ACHN (cell line): ENCODE data around the gene RAC2.

Experiments used
- DNase-seq: peaks from one replicate; pipeline ENCODE4 v3.0.0-alpha.2; 2015
- in situ Hi-C: cut with HindIII; loops from 2 replicates; pipeline ENCODE4 v1.10.0; 2017; ENCODE audit warnings: low sequenced_read_pairs, low pct_ligation_motif_present, low pct_unique_long_range_greater_than_20kb

RAC2 gene

DNA sequence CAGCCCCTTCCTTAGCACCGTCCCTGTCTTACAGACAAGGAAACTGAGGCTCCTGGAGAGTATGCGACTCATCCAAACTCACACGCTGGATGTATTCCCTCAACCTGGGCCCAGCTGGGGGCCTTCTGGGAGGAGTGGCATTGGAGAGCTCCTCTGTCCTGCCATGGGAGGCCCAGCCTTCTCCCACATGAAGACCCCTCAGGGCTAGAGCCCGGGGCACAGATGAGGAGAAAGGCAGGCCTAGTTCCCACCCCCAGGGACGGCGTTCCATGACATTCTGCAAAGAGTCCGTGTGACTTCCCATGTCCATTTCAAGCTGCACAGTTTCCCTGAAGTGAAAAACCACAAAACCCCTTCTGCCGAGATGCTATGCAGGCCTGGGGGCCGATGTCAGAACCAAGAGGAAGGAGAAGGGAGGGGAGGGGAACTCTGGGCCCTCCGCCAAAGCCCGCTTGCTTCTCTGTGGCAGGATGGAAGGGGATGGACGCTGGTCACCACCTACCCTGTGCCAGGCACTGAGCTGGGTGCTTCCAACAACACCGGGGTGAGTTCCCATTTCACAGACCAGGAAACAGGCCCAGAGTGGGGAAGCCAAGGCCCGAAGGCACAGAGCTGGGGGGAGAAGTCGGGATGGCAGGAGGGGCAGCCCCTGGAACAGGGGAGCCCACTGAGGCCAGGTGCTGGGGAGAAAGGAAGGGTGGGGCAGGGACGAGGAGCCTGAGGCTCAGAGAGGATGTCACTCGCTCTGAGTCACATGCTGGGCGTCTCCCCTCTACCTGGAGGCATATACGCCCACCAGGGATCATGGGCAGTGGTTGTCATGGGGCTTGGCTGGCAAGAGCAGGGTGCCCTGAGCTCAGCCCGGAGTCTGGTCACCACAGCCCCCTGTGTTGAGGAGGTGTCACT lies 15.7 kb downstream of the RAC2 start:
- DNase-seq: no peak
- in situ Hi-C loops: no loop called here

DNA sequence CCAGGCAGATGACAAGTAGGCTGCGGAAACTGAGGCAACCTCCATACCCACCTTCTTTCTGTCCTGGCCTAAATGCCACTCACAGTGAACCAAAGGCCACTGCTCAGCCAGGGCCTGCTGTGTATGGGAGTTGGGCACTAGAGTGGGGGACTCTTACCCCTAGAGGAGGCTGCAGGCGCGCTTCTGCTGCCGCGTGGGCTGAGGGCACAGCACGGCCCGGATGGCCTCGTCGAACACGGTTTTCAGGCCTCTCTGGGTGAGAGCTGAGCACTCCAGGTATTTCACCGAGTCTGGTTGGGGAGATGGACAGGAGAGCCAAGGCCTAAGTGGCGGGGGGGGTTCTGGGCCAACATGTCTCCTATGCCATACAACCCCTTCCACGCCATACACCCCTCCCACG lies 17.6 kb downstream of the RAC2 start:
- in situ Hi-C loops: no loop called here
- DNase-seq: no peak

DNA sequence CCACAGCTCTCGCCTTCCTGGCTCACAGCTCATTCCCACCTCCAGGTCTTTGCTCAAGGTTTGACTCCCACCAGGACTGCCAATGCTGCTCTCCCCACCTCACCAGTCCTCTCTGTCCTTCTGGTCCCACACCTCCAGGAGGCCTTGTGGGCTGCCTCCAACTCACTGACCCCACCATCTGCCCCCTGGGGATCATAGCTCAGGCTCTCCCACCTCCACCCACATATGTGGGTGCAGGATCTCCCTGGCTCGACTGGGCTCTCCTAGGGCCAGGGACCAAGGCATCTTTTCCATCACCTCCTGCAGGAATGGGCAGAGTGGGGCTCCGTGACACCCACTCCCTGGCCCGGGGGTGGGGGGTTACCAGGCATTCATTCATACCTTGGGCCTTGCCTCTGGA lies 18.0 kb downstream of the RAC2 start:
- no peak for DNase-seq

DNA sequence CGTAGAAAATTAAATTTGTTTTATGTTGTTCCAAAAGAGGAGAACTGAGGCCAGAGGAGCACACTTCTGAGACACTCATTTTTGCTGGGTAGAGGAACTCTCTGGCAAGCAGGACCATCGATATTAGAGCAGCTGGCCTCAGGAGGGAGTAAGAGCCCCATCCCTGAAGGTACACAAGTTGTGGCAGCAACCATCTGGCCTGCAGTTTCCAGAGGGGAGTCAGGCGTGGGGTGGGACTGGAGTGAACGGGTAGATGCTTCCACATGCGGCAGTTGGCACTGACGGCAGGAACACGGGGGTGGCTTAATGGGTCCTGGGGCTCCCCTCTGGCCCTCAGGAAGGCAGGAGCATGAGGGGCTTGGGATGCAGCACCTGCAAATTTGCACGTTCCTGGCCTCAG lies 18.6 kb downstream of the RAC2 start:
- in situ Hi-C loops: no loop called here
- peak; percentile 6 for DNase-seq

More for the DNA sequence above, 18.0 kb downstream of the RAC2 start:
- in situ Hi-C loops: no loop called here

DNA sequence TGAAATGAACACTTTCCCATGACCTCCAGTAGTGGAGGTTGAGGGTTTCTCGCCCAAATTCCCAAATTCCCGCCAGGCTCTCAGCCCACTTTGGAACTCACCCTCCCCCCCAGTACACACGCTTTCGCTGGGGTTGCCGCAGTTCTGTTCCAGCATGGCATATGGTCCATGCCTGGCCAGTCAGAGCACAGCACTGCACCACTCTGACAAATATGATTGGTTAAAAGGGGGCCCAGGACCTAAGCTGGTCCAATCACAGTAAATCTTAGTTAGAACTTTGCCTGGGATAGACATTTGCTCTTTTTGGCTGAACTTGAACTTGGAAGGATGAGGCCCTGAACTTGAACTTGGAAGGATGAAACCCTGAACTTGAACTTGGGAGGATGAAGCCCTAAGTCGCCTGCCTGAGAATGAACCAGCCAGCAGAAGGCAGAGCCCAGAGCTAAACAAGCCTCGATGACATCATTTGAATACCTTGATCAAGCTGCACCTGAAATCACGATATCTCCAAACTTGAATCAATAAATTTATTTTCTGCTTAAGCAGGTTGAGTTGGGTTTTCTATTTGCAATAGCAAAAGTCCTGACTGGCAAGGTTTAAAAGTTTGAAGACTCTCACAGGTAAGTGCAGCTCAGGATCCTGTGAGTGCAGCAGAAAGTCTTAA lies 19.2 kb downstream of the RAC2 start:
- DNase-seq: no peak
- in situ Hi-C loops: no loop called here

DNA sequence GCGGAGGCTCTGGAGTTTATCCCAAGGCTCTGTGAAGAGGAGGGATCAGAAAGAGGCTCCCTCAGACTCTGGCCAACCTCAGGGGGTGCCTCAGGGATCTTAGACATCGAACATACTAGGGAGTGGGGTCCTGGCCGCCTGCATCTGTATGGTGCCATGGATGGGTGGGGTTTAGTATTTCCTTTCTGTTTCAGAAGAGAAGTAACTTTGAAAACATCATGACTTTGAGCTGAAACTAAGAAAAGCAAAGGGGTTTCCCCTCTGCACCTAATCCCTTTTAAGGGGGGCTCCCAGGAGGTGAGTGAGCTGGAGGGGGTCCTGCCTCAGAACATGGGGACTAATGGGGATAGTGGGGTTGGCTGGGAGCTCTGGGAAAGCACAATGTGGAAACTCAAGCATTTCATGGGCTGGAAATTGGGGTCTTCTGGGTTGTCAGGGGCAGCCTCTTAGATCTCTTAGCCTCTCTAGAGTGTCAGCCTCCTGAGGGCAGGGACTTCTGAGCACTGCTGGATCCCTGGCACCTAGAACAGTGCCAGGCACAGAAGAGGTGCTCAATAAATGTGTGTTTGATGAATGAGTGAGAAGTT lies 20.0 kb downstream of the RAC2 start:
- in situ Hi-C loops: no loop called here
- no peak for DNase-seq

DNA sequence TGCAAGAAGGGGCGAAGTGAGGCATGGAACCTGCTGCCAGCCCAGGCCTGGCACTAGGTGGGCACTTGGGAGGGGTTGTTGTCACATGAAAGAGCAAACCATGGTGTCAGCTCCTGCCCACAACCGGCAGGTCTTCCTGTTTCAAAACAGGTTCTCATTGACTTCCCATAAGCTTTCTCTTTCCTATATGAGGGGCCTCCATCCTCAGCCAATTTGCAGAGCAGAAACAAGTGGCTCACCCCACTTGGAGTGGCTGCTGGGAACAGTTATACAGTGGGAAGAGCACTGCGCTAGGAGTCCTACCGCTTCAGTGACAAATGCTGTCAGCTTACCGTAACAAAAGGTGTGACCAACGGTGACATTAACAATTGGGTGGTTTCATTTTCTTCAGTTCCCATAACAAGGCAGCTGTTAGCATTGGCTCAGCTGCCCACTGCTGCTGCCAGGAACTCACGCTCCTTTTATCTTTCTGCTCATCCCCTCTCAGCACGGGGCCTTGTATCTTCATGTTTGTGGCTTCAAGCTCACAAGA lies 21.6 kb downstream of the RAC2 start:
- in situ Hi-C loops: no loop called here
- DNase-seq: no peak

DNA sequence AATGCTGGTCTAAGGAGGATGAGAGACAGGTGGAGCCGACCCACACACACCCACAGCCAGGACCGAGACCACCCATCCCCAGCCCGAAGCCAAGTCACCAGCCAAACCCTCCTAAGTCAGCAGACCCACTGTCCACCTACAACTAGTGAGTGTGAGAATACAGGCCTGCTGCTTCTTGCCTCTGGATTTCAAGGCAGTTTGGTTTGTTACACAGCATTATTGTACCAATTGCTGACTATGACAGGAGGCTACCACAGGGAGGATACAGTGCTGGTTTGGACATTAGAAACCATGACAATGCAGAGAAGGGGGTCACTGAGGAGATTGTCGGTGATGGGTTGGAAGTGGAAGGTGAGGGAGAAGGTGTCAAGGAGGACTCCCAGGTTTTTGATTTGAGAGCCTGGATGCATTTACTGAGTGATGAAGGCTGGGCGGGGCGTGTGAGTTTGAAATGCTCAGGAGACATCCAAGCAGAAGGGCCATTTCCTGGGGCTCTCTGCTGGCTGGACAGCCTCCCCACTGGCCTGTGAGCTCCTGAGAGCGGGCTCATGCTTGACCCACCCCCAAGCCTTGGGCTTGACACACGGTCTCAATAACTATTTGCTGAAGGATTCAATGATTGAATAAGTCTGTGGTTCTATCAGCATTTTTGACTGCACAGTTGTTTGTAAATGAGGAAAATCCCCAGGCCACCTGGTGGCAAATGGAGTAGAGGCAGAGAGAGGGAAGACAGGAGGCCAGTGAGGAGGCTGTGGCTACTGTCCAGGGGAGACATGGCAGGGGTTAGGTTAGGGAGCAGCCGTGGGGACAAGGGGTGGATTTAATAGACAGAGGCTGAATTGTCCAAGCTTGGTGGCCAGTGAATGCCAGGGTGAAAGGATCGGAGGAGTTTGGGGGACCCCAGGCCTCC lies 22.4 kb downstream of the RAC2 start:
- in situ Hi-C loops: no loop called here
- DNase-seq: no peak

DNA sequence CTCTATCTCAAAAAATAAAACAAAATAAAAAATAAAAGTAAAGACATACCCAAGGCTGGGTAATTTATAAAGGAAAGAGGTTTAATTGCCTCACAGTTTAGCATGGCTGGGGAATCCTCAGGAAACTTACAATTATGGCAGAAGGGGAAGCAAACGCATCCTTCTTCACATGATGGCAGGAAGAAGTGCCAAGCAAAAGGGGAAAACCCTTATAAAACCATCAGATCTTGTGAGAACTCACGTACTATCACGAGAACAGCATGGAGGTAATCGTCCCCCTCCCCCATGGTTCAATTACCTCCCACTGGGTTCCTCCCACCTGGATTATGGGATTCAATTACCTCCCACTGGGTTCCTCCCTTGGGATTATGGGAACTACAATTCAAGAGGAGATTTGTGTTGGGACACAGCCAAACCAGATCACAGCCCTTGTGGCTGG lies 23.5 kb downstream of the RAC2 start:
- in situ Hi-C loops: no loop called here
- DNase-seq: no peak

DNA sequence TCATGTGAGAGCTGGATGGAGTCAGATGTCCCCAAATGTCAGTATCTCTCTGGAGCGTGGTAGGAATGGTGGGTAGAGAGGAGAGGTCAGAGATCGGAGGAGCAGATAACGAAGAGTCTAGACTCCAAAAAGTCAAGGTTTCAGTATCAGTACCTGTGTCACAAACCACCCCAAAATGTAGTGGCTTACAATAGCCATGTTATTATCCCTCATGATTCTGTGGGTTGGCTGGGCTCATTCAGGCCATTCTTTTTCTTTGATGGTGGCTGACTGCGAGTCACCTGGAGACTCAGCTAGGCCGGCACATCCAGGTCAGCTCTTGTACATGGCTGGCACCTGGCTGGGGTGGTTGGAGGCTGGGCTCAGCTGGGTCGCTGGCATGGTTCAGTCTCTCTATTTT lies 24.5 kb downstream of the RAC2 start:
- in situ Hi-C loops: no loop called here
- no peak for DNase-seq

DNA sequence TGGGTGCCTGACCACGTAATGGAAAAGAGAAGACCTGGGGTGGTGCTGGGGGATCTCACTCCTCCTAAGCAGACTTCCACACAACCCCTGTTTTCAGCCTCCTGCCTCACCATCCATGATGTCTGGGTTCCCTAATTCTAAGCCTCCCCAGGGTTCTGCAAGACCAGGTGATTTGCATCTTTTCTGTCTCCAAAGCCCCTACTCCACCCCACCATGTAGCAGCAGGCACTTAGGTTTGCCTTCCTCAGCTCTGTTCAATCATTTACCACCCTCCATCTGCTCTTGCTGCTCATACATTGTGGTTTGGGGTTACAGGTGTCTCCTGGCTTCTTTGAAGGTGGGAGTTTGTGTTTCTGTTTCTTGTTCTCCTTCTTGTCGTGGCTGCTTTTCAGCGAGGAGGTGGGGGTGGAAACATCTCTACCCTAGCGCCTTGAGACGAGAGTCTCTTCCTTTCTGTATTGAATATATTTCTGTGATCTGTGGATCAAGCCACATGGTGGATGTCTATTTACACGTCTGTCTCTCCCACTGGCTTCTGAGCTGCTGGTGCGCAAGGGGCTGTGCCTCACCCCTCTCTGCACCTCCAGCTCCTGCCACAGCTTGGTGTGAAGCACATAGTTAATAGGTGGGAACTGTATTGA lies 25.2 kb downstream of the RAC2 start:
- in situ Hi-C loops: no loop called here
- DNase-seq: no peak

DNA sequence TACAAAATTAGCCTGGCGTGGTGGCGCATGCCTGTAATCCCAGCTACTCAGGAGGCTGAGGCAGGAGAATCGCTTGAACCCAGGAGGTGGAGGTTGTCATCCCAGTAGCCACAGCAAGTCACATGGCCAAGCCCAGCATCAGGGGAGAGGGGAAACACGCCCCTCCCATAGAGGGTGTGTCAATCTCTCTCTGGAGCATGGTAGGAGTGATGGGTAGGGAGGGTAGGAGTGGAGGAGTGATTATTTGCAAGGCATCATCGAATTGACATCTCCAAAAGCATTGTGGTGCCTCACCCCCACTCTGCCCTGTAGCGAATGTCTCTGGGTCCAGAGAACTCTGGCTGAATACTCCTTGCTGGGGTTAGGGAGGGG lies 25.7 kb downstream of the RAC2 start:
- in situ Hi-C loops: no loop called here

DNA sequence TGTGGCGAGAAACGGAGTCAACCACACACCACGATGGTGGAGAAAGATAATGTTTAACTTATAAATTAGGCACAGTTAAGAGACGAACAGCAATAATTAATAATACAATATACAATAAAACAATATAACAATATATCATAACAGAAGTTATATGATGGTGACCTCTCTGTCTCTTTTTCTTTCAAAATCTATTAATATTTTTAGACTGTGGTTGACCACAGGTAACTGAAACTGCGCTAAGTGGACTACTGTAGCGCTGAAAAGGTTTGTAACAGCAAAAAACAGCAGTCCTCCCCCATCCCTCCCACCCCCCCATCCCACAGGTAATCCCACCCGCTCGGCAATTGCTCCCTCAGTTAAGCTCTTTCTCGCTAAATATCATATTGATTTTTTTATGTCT lies 28.2 kb downstream of the RAC2 start:
- DNase-seq: no peak
- in situ Hi-C loops: no loop called here

More for the DNA sequence above, 25.7 kb downstream of the RAC2 start:
- DNase-seq: no peak

DNA sequence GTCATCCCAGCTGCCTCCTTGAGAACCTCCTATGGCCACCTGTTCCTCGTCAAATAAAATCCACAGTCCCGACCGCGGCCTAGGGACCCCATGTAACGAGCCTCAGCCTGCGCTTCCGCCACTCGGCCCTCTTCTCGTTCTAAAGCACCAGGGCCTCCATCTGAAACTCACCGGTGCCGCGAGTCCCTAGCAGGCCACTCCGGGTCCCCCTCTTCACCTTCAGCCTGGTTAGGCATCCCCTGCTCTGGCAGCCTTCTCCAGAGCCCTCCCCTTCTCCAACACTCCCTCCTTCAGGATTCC lies 29.4 kb downstream of the RAC2 start:
- DNase-seq: no peak
- in situ Hi-C loops: no loop called here

DNA sequence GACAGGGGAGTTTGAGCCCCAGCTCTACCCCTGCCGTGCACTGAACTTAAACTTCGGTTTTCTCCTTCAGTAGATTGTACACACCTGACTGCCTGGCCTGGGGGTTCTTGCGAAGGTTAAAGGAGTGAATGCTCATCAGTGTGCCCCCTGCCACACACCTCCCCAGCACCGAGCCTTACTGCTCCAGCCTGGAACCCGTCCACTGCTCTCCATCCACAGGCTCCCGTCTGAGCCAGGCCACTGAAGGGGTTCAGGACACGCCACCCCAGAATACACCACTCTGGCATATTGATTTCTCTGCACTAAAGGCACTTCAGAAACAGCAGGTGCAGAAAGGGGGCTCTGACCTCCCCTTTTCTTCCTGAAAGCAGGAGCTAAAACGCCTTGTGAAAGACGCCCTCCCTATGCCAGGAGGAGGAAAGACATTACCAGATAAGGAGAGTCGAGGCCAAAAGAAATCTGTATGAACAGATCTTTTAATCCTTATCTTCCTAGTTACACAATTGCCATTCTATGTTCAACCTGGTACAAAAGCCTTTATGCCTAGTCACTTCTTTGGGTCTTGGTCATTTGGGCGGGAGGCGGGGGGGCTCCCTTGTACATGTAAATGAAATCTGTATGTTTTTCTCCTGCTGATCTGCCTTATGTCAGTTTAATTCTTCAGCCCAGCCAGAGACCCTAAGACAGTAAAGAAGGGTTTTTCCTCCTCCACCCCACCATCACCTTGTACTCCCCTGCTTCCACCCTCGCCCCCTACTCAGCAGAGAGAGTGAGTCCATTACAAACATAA lies 29.9 kb downstream of the RAC2 start:
- in situ Hi-C loops: no loop called here
- DNase-seq: no peak

DNA sequence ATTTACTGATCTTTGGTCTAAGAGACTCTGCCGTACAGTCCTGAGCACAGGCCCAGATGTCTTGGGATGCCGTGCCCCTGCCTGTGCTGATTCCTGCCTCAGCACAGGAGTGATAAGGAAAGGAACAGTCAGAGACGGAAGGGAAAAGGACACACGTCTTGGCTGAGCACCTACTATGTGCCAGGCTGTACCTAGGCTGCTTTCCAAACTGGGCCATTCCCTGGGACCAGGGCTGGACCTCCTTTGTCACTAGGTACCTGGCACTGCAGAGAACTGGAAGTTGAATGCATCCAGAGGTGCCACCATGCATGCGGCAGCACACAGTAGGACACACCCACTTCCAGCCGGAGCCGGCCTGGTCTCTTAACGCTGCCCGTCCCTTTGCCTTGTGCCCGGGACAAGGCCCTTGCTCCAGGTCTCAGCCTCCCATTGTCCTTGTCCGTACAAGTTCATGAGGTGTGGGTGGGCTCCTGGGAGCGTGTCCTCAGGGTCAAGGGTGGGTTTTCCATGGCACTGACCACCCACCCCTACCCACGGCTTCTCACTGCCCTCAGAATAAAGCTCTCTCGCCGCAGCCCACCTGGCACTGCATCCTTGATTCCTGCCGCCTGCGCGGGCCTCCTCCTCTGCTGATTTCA lies 30.7 kb downstream of the RAC2 start:
- no peak for DNase-seq
- in situ Hi-C loops: no loop called here
